ENCODE measurements around the gene PTPRN2. TPM values are rescaled to one million over a fixed set of nuclear protein-coding genes. Genes with fewer than 3 reads are reported as not detected.

PTPRN2 gene
- total RNA-seq, 1 donor, result 0.09 TPM

DNA sequence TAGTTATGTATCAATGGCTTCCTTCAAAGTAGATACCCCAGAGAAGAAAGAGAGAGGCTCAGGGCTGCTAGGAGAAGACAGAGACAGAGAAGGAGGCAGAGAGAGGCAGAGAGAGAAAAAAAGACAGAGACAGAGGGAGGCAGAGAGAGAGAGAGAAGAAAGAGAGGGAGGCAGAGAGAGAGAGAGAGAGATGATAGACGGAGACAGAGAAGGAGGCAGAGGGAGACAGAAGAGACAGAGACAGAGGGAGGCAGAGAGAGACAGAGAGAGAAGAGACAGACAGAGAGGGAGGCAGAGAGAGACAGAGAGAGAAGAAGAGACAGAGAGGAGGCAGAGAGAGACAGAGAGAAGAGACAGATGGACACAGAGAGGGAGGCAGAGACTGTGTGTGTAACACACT is 1062.9 kb downstream of the PTPRN2 start:
- no peak for DNase-seq (ENCODE audit: low read depth)
- H3K4me3 ChIP-seq (ENCODE audit: low read depth, low read length), result no peak overlapping the region
- TF ChIP-seq, protein P1, sequence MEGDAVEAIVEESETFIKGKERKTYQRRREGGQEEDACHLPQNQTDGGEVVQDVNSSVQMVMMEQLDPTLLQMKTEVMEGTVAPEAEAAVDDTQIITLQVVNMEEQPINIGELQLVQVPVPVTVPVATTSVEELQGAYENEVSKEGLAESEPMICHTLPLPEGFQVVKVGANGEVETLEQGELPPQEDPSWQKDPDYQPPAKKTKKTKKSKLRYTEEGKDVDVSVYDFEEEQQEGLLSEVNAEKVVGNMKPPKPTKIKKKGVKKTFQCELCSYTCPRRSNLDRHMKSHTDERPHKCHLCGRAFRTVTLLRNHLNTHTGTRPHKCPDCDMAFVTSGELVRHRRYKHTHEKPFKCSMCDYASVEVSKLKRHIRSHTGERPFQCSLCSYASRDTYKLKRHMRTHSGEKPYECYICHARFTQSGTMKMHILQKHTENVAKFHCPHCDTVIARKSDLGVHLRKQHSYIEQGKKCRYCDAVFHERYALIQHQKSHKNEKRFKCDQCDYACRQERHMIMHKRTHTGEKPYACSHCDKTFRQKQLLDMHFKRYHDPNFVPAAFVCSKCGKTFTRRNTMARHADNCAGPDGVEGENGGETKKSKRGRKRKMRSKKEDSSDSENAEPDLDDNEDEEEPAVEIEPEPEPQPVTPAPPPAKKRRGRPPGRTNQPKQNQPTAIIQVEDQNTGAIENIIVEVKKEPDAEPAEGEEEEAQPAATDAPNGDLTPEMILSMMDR (IDR thresholded peaks at IDR 0.05; ENCODE audit: insufficient read depth, low read length), result no peak

DNA sequence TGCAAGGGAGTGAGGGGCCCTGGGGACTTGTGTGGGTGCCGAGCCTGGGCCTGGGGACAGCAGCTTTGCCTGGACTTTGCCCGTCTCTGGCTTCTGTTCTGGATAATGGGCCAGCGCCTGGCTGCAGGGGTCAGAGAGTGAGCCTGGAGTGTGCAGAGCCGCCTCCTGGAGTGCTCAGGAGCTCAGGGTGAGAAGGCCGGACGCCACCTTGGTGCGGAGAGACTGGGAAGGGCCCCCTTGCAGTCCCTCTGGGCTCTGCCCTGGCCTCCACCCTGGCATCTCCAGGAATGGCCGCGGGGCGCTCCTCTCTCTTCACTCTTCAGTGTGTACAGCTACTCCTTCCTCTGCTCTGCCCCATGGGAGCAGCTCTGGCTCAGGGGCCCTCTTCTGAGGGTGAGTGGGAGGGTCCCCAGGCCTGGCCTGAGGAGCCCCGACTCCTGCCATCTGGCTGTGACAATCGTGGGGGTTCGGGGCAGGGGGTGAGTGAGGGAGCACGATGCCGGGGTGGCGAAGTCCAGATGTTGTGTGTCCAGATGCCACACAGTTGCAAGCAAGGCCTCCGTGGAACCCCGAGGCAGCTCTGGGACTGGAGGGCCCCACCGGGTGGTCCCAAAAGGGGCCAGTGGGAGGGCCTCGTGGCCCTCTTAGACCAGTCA is 1063.7 kb downstream of the PTPRN2 start:
- H3K4me3 ChIP-seq (ENCODE audit: low read depth, low read length), result no peak overlapping the region
- TF ChIP-seq, protein P1 (IDR thresholded peaks at IDR 0.05; ENCODE audit: insufficient read depth, low read length), result no peak
- DNase-seq (ENCODE audit: low read depth), result no peak

- no peak overlapping the region for H3K4me3 ChIP-seq (ENCODE audit: low read depth, low read length)
- DNase-seq (ENCODE audit: low read depth), result no peak
- TF ChIP-seq, protein P1 (IDR thresholded peaks at IDR 0.05; ENCODE audit: insufficient read depth, low read length), result no peak
These were observed 1064.3 kb downstream of the PTPRN2 start for GRCh38 chr7:157523371-157523765.

DNA sequence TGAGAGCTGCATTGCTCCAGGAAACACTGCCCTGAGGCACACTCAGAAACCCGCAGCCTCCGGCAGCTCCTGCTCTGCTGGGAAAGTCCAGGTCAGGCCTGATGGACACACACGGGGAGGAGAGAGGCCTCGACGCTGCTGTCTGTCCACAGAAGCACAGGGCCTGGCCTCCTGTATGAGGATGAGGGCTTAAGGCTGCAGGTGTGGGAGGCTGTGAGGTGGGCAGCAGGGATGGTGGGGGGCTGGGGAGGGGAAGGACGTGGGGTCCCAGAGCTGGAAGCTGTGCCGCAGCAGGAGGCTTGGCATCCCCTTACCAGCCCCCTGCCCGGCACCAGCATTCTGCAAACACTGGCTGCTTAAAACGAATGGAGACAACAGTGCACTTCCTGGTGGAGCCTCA is 1064.7 kb downstream of the PTPRN2 start:
- TF ChIP-seq, protein P1 (IDR thresholded peaks at IDR 0.05; ENCODE audit: insufficient read depth, low read length), result no peak
- no peak overlapping the region for H3K4me3 ChIP-seq (ENCODE audit: low read depth, low read length)
- DNase-seq (ENCODE audit: low read depth), result no peak

DNA sequence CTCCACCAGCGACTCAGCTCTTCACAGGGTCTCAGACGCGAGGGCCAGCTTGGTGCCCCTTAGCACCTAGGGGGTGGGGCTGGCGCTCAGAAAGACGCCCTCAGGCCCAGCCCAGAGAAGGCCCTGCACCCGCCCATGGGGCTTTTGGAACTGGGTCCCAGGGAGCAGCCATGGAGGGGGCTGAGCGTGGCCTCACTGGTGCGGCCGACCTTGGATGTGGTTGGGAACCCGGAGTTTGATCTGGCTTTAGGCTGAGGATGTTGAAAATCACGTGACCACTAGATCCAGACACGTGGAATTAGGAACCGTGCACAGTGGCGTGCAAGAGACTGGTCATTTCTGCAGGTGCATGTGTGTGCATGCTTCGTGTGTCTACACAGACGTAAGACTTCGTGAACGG is 1065.4 kb downstream of the PTPRN2 start:
- TF ChIP-seq, protein P1 (IDR thresholded peaks at IDR 0.05; ENCODE audit: insufficient read depth, low read length), result no peak
- H3K4me3 ChIP-seq (ENCODE audit: low read depth, low read length), result no peak overlapping the region
- DNase-seq (ENCODE audit: low read depth), result no peak

- TF ChIP-seq, protein P1 (IDR thresholded peaks at IDR 0.05; ENCODE audit: insufficient read depth, low read length), result no peak
- no peak for DNase-seq (ENCODE audit: low read depth)
- H3K4me3 ChIP-seq (ENCODE audit: low read depth, low read length), result no peak overlapping the region
These were observed 1065.9 kb downstream of the PTPRN2 start for GRCh38 chr7:157521752-157522151.

All from fibroblast of the aortic adventitia (primary cell).